HG03060 (cell line): ENCODE results near the gene AGMO.

Source experiments
- ATAC-seq: cut with Tn5 transposase; IDR thresholded peaks from one replicate; pipeline ENCODE4 v1.9.1; 2021; ENCODE audit warnings: low read depth, moderate number of reproducible peaks; ENCODE audit not compliant: unreplicated experiment

The AGMO gene

GRCh38 chr7:15402436-15403136 is 159.2 kb downstream of the AGMO start:
- ATAC-seq, result no peak

GRCh38 chr7:15400440-15400839 is 161.4 kb downstream of the AGMO start:
- ATAC-seq, result no peak

GRCh38 chr7:15399441-15399840 is 162.4 kb downstream of the AGMO start:
- no peak for ATAC-seq

- ATAC-seq, result no peak
These were observed 163.7 kb downstream of the AGMO start for GRCh38 chr7:15397922-15398760.

DNA sequence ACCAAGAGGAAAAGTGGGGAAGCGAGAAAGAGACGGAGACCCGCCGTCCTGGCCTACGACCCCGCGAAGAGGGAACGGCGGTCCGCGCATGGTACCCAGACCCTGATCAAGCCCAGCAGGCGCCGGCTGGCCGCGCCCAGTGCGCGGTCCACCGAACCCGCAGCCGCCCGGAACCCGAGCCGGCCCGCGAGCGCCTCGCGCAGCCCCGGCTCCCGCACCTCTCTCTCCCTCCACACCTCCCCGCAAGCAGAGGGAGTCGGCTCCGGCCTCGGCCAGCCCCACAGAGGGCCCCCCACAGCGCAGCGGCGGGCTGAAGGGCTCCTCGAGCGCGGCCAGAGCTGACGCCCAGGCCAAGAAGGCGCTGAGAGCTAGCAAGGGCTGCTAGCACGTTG is 164.7 kb downstream of the AGMO start:
- ATAC-seq, result no peak

GRCh38 chr7:15396210-15397158 is 165.3 kb downstream of the AGMO start:
- ATAC-seq, result no peak

DNA sequence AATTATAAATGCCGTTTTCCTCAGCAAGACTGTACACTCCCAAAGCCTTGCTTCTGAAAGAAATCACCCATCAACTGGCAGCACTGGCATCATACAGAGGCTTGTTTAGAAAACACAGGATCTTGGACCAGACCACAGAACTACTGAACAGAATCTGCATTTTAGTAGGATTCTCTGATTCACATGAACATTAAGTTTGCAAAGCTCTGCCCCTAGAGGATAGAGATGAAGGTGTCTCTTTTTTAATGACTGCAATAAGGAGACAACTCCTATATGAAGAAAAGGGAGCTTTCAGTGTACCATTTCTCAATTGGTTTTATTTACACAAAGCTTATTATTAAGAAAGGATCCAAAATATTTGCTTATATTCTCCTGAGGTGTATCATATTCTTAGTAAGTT is 172.7 kb downstream of the AGMO start:
- ATAC-seq, result no peak

DNA sequence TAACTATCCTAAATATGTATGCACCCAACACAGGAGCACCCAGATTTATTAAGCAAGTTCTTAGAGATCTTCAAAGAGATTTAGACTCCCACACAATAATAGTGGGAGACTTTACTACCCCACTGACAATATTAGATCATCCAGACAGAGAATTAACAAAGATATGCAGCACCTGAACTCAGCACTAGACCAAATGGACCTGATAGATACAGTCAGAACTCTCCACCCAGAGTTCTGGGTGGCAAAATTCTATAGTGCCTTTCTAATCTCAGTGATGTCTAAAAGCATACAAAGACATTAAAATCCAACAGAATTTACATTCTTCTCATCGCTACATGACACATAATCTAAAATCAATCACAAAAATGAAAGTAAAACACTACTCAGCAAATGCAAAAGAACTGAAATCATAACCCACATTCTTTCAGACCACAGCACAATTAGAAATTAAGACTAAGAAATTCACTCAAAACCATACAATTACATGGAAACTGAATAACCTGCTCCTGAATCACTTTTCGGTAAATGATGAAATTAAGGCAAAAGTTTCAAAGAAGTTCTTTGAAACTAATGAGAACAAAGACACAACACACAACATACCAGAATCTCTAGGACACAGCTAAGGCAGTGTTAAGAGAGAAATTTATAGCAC is 183.2 kb downstream of the AGMO start:
- ATAC-seq, result no peak

- ATAC-seq, result no peak
These were observed 185.2 kb downstream of the AGMO start for GRCh38 chr7:15376600-15376999.

GRCh38 chr7:15370441-15370840 is 191.4 kb downstream of the AGMO start:
- no peak for ATAC-seq

GRCh38 chr7:15368653-15369052 is 193.2 kb downstream of the AGMO start:
- ATAC-seq, result no peak

DNA sequence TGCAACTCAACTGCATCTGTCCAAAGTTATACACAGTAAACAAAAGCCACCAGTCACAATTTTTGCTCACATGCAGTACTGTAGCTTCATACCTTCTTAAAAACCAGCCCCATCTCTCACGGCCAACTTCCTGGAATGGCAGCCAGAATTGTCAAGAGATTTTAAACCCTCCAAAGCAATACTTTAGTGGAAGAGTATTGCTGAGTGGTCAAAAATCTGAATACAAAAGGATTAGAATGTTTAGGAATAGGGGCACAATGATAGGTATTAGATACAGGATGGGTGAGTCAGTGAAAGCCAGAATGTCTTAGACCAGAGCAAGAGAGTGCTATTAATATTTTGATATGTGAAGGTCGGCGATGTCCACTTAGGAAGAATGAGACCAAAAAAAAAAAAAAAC is 193.9 kb downstream of the AGMO start:
- no peak for ATAC-seq

DNA sequence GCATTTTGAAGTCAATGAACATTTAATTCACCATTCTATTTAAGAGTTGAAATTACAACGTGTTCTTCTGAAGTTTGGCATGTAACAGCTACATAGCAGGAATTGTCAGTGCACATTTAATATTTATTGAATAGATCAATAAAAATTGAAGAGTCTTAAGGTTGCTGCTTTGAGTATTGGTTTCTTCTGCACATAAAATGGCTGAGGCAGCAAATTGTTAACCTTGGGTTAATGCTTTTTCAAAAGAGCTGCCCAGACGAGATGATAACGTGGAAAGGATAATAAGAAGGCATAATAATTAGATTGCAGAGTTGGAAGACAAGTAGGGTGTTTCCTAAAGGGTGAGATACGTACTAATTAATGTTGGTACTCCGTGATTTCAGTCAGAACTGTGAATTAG is 203.7 kb downstream of the AGMO start:
- no peak for ATAC-seq

DNA sequence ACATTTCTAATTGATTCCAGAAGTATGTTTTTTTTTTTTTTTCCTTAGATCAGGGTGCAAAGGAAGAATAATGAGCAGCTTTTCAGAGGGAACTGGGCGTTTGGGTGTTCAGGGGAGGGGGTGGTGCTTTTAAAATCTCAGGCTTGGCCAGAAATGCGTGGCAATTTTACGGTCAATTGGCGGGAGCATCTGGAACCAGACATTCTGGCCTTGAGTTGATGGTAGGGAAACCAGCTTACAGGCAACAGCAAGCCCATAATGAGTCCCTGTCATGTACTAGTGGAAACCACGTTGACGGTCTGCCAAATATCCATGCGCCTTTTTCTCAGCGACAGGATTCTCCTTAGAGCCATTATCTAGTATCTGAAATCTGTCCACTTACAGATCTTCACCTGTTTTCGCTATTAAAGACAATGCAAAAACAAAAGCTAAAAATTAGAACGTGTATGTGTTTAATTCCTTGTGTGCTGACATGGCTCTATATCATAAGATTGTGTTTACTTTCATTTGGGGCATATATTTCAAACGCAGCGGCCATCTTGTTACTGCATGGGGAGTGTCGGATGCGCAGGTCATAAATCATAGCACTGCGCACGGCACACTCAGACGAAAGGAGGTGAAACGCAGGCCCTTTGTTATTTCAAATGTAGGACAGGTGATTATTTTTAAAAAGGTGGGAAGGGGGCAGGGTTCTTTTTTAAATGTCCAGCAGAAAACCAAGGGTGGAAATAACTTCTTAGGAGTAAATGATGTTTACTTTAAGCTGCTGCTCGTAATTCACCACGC is 209.2 kb downstream of the AGMO start:
- no peak for ATAC-seq

DNA sequence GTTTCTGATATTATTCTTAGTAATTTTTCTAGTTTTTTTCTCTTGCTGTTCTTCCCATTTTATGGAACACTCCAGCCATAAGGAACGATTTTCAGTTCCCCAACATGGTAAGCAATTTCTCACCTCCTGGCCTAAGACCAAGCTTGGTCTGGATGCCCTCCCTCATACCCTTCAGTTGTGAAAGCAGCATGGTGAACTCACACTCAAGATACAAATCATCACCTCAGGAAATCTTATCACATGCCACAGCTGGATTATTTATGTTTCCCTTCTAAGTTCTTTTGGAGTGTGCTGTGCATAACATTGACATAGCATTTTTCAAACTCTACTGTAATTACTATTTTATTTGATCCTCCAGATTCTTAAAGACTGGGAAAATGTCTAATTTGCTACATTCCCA is 216.6 kb downstream of the AGMO start:
- no peak for ATAC-seq

DNA sequence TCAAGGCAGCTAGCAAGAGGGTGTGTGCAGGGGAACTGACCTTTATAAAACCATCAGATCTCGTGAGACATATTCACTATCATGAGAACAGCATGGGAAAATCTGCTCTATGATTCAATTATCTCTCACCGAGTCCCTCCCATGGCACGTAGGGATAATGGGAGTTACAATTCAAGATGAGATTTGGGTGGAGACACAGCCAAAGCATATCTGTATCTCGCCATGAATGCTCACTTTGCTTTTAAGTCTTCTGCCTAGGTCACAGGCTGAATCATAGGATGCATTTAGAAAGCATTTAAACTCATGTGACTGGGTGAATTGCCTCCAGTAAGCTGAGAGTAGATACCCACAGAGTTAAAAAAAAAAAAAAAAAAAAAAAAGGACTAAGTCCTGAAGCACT is 220.0 kb downstream of the AGMO start:
- ATAC-seq, result no peak

GRCh38 chr7:15336146-15336545 is 225.7 kb downstream of the AGMO start:
- no peak for ATAC-seq

DNA sequence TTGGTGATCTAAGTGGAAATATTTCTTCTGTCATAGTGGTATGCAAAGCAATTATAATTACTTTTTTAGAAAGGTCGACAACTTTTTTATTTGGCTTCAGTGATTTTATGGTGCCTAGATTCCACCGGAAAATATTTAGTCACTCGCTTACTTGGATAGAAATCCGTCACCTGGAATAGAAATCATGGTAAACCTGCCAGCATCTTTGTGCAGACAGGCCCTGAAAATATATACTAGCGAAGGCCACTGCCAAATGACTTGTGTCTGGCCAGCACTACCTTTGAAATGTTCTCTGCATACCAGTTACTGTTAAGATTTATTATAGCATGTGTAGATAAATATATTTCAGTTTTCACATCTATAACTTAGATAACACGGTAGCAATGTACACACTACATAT is 226.4 kb downstream of the AGMO start:
- ATAC-seq, result no peak

DNA sequence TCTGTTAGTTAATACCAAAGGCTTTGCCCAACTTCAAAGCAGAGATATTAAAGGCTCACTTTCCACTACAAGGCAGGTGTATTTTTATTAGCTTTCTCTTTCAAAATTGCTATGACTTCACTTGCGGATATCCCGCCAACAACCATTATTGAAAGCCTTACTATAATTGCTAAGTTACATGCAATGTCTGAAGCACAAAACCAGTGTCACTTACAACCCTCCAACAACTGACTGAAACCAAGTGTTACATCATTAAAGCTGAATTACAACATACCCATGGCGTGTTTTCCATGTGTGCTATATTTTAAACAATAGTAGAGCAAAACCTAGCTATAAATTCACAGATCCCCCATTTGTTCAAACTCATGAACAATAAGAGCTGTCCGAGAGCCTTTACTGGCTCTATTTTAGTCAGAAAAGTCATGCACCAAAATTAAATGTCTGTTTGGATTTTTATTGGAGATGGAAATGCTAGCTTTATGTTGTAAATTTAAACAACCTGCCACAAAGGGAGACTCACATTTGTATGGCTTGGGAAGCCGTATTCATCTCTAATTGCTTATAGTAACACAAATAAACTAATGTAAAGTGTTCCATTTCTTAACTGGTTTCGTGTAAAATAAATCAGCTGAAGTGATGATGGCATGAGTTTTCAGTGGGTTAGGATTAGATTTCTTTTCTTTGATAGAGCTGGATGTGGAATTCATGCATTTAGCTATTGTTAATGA is 227.1 kb downstream of the AGMO start:
- ATAC-seq, result no peak
